NCI-H2081 treated with DMSO at 0.1 percent for 48 hours (cell line): ENCODE data around the gene CDKN1A.
"Not testable (repeated sequence)": the region's sequence is repeated elsewhere in the genome, so short reads cannot be mapped to it uniquely, and the experiment has no call there.

ENCODE experiments used
- DNase-seq: peaks from one replicate; lab custom pipeline; 2025; lab: John Stamatoyannopoulos, UW

CDKN1A gene

GRCh38 chr6:36698196-36698595 lies 19.7 kb downstream of the CDKN1A start:
- DNase-seq, result no peak

- DNase-seq, result no peak
Measured at GRCh38 chr6:36698871-36699271, 20.4 kb downstream of the CDKN1A start.

- DNase-seq, result no peak
Measured at GRCh38 chr6:36699348-36699747, 20.8 kb downstream of the CDKN1A start.

GRCh38 chr6:36700071-36700812 lies 21.7 kb downstream of the CDKN1A start:
- DNase-seq, result no peak

- no peak for DNase-seq
Measured at GRCh38 chr6:36700831-36701230, 22.3 kb downstream of the CDKN1A start.

- no peak for DNase-seq
Measured at GRCh38 chr6:36701401-36701991, 23.0 kb downstream of the CDKN1A start.

GRCh38 chr6:36702656-36703055 lies 24.1 kb downstream of the CDKN1A start:
- DNase-seq, result no peak

- DNase-seq, result no peak
Measured at GRCh38 chr6:36703081-36703606, 24.6 kb downstream of the CDKN1A start.

- DNase-seq, result no peak
Measured at GRCh38 chr6:36703982-36704381, 25.5 kb downstream of the CDKN1A start.

- not testable (repeated sequence) for DNase-seq
Measured at GRCh38 chr6:36704961-36705577, 26.6 kb downstream of the CDKN1A start.

- no peak for DNase-seq
Measured at GRCh38 chr6:36706339-36706738, 27.8 kb downstream of the CDKN1A start.

- DNase-seq, result no peak
Measured at GRCh38 chr6:36712816-36713215, 34.3 kb downstream of the CDKN1A start.

- no peak for DNase-seq
Measured at GRCh38 chr6:36713846-36714245, 35.3 kb downstream of the CDKN1A start.

- DNase-seq, result no peak
Measured at GRCh38 chr6:36714511-36714910, 36.0 kb downstream of the CDKN1A start.

- no peak for DNase-seq
Measured at GRCh38 chr6:36715469-36715868, 37.0 kb downstream of the CDKN1A start.

- DNase-seq, result no peak
Measured at GRCh38 chr6:36716476-36717093, 38.1 kb downstream of the CDKN1A start.

GRCh38 chr6:36717231-36717825 lies 38.8 kb downstream of the CDKN1A start:
- no peak for DNase-seq

GRCh38 chr6:36717871-36718540 lies 39.5 kb downstream of the CDKN1A start:
- DNase-seq, result no peak

- DNase-seq, result no peak
Measured at GRCh38 chr6:36718560-36718959, 40.0 kb downstream of the CDKN1A start.

GRCh38 chr6:36719126-36719525 lies 40.6 kb downstream of the CDKN1A start:
- no peak for DNase-seq

- no peak for DNase-seq
Measured at GRCh38 chr6:36720251-36721141, 42.0 kb downstream of the CDKN1A start.
